ENCODE results near the gene PPP1R12A.

The PPP1R12A gene

GRCh38 chr12:79837575-79837974 lies 97.3 kb downstream of the PPP1R12A start:
- no peak for DNase-seq (ENCODE audit: low read depth)
- H3K4me3 ChIP-seq (ENCODE audit: low read depth, low read length): no peak overlapping the region
- TF ChIP-seq CTCF (conservative IDR thresholded peaks at IDR 0.05; ENCODE audit: low read depth, low read length): no peak

- DNase-seq (ENCODE audit: low read depth): no peak
- no peak overlapping the region for H3K4me3 ChIP-seq (ENCODE audit: low read depth, low read length)
- no peak for TF ChIP-seq CTCF (conservative IDR thresholded peaks at IDR 0.05; ENCODE audit: low read depth, low read length)
Measured at GRCh38 chr12:79835377-79835843, 99.5 kb downstream of the PPP1R12A start.

GRCh38 chr12:79834712-79835376 lies 100.1 kb downstream of the PPP1R12A start:
- H3K4me3 ChIP-seq (ENCODE audit: low read depth, low read length): no peak overlapping the region
- no peak for TF ChIP-seq CTCF (conservative IDR thresholded peaks at IDR 0.05; ENCODE audit: low read depth, low read length)
- DNase-seq (ENCODE audit: low read depth): no peak

- no peak for DNase-seq (ENCODE audit: low read depth)
- H3K4me3 ChIP-seq (ENCODE audit: low read depth, low read length): no peak overlapping the region
- no peak for TF ChIP-seq CTCF (conservative IDR thresholded peaks at IDR 0.05; ENCODE audit: low read depth, low read length)
Measured at GRCh38 chr12:79830440-79830839, 104.5 kb downstream of the PPP1R12A start.

- no peak overlapping the region for H3K4me3 ChIP-seq (ENCODE audit: low read depth, low read length)
- TF ChIP-seq CTCF (conservative IDR thresholded peaks at IDR 0.05; ENCODE audit: low read depth, low read length): no peak
Measured at GRCh38 chr12:79828924-79829323, 106.0 kb downstream of the PPP1R12A start.

GRCh38 chr12:79827484-79827883 lies 107.4 kb downstream of the PPP1R12A start:
- no peak for TF ChIP-seq CTCF (conservative IDR thresholded peaks at IDR 0.05; ENCODE audit: low read depth, low read length)
- no peak for DNase-seq (ENCODE audit: low read depth)
- no peak overlapping the region for H3K4me3 ChIP-seq (ENCODE audit: low read depth, low read length)

More at GRCh38 chr12:79828924-79829323, 106.0 kb downstream of the PPP1R12A start:
- DNase-seq (ENCODE audit: low read depth): no peak

All from choroid plexus epithelial cell (primary cell).